ENCODE data around the gene MRPL55. TPM values are rescaled to one million over a fixed set of nuclear protein-coding genes. Genes with fewer than 3 reads are reported as not detected.
A peak's percentile ranks its signal among the peaks of the same experiment; 100 is the strongest.

Gene MRPL55
- total RNA-seq, 1 donor from 2014 or later, result 51.0 TPM

- peaks cover 32% of the 10 kb centered on the region for H3K4me1 ChIP-seq
Measured at GRCh38 chr1:228109962-228110488, 926 bp upstream of the MRPL55 start.

GRCh38 chr1:228108742-228109072, 392 bp downstream of the MRPL55 start:
- H3K9me3 ChIP-seq (replicated peaks), result no peaks in the 10 kb centered on the region
- no peak for TF ChIP-seq CTCF (IDR thresholded peaks at IDR 0.05; ENCODE audit: borderline replicate concordance)
- H3K36me3 ChIP-seq, result peaks cover 24% of the 10 kb centered on the region
- intact Hi-C loops (cut with micrococcal nuclease), result no loop called here
- DNase-seq, result no peak
- peaks cover 46% of the 10 kb centered on the region for H3K4me1 ChIP-seq
- no peaks in the 10 kb centered on the region for H3K27me3 ChIP-seq (ENCODE audit: low read depth)
- peak overlapping the region; percentile 92 for H3K27ac ChIP-seq (replicated peaks)
- peak overlapping the region; percentile 100 for H3K4me3 ChIP-seq

More at GRCh38 chr1:228109962-228110488, 926 bp upstream of the MRPL55 start:
- no peak for DNase-seq
- peaks cover 24% of the 10 kb centered on the region for H3K36me3 ChIP-seq
- no peaks in the 10 kb centered on the region for H3K27me3 ChIP-seq (ENCODE audit: low read depth)
- no peaks in the 10 kb centered on the region for H3K9me3 ChIP-seq (replicated peaks)
- TF ChIP-seq CTCF (IDR thresholded peaks at IDR 0.05; ENCODE audit: borderline replicate concordance), result no peak
- peak overlapping the region; percentile 92 for H3K27ac ChIP-seq (replicated peaks)
- intact Hi-C loops (cut with micrococcal nuclease), result no loop called here
- peak overlapping the region; percentile 100 for H3K4me3 ChIP-seq

GRCh38 chr1:228108055-228108690, 926 bp downstream of the MRPL55 start:
- Histone ChIP-seq H3K27ac (replicated peaks) (peak overlapping the region; percentile 92), H3K27me3 (ENCODE audit: low read depth) (no peaks in the 10 kb centered on the region), H3K36me3 (peaks cover 24% of the 10 kb centered on the region), H3K4me1 (peaks cover 50% of the 10 kb centered on the region), H3K4me3 (peak overlapping the region; percentile 100), H3K9me3 (replicated peaks) (no peaks in the 10 kb centered on the region)
- intact Hi-C loops (cut with micrococcal nuclease), result no loop called here
- DNase-seq, result no peak
- no peak for TF ChIP-seq CTCF (IDR thresholded peaks at IDR 0.05; ENCODE audit: borderline replicate concordance)

GRCh38 chr1:228107636-228108035, 1.5 kb downstream of the MRPL55 start:
- no peak for DNase-seq
- intact Hi-C loops (cut with micrococcal nuclease), result no loop called here
- Histone ChIP-seq H3K4me1 (peaks cover 55% of the 10 kb centered on the region), H3K9me3 (replicated peaks) (no peaks in the 10 kb centered on the region), H3K4me3 (peak overlapping the region; percentile 100), H3K27ac (replicated peaks) (no peak overlapping the region), H3K36me3 (peaks cover 24% of the 10 kb centered on the region), H3K27me3 (ENCODE audit: low read depth) (no peaks in the 10 kb centered on the region)
- TF ChIP-seq CTCF (IDR thresholded peaks at IDR 0.05; ENCODE audit: borderline replicate concordance), result no peak

GRCh38 chr1:228106800-228107054, 2.4 kb downstream of the MRPL55 start:
- peaks cover 64% of the 10 kb centered on the region for H3K4me1 ChIP-seq
- peaks cover 24% of the 10 kb centered on the region for H3K36me3 ChIP-seq
- TF ChIP-seq CTCF (IDR thresholded peaks at IDR 0.05; ENCODE audit: borderline replicate concordance), result no peak
- no peak for DNase-seq
- H3K4me3 ChIP-seq, result no peak overlapping the region
- no peaks in the 10 kb centered on the region for H3K27me3 ChIP-seq (ENCODE audit: low read depth)
- H3K27ac ChIP-seq (replicated peaks), result no peak overlapping the region
- intact Hi-C loops (cut with micrococcal nuclease), result no loop called here
- no peaks in the 10 kb centered on the region for H3K9me3 ChIP-seq (replicated peaks)
